Cardiac muscle cell (in vitro differentiated cells and primary cell): ENCODE data around the gene OBSL1. TPM values are rescaled to one million over a fixed set of nuclear protein-coding genes. Genes with fewer than 3 reads are reported as not detected.

Experiments used
- DNase-seq, 2 donors: peaks; one replicate each; pipeline versions ENCODE4 v3.0.0 to v3.0.0-alpha.2; 2010 to 2017; ENCODE audit warnings: low read depth in 1 of 2, low spot score in 1 of 2
- H3K27ac ChIP-seq: fragments of 200-600 bp; sonication (generic); 2 replicates; pipeline ENCODE4 v1.5.1; 2016
- H3K27me3 ChIP-seq: fragments of 200-600 bp; sonication (generic); 2 replicates; pipeline ENCODE4 v1.6.0; 2016; ENCODE audit warnings: control low read depth
- H3K36me3 ChIP-seq: fragments of 200-600 bp; sonication (generic); 2 replicates; pipeline ENCODE4 v1.5.1; 2016; ENCODE audit warnings: control low read depth
- H3K4me1 ChIP-seq: fragments of 200-600 bp; sonication (generic); 2 replicates; pipeline ENCODE4 v1.8.1; 2017; ENCODE audit warnings: low read depth, mild to moderate bottlenecking, mixed run types
- H3K4me3 ChIP-seq: fragments of 200-600 bp; sonication (generic); 2 replicates; pipeline ENCODE4 v1.5.1; 2016; ENCODE audit warnings: mild to moderate bottlenecking
- H3K9me3 ChIP-seq: fragments of 200-600 bp; sonication (generic); 2 replicates; pipeline ENCODE4 v1.5.1; 2017; ENCODE audit warnings: low read depth, mild to moderate bottlenecking, control low read depth
- polyA plus RNA-seq: library from polyadenylated mRNA; unstranded; fragments of >200 nt; fragmentation: Nextera tagmentation; extraction: Ambion mirVana; gene quantifications from 2 replicates; pipeline ENCODE4 v1.2.1, GENCODE V29; 2016
- total RNA-seq: library from RNA; depleted of rRNA; stranded (reverse); fragments of >200 nt; gene quantifications from 2 replicates; pipeline ENCODE4 v1.2.3, GENCODE V29; 2016
- TF ChIP-seq, protein P1 (sequence below): IDR thresholded peaks from 2 replicates; pipeline ENCODE4 v1.5.1; 2012; ENCODE audit warnings: low read depth, mild to moderate bottlenecking, low read length

OBSL1 gene
- total and polyA plus RNA-seq, 2 experiments from 2014 or later: 276 to 746 TPM

DNA sequence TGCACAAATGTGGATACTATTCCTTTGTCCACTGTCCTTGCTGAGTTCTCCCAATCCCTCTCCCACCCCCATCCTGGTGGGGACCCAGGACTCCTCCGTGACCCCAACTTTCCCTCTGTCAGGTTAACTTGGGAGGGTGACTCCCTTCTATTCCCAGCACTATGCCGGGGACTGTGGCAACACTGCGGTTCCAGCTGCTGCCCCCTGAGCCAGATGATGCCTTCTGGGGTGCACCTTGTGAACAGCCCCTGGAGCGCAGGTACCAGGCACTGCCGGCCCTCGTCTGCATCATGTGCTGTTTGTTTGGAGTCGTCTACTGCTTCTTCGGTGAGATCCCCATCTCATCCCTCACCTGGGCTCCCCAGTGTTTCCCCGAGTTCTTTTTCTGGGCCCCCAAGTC lies 26.8 kb downstream of the OBSL1 start:
- Histone ChIP-seq H3K27ac (no peak overlapping the region), H3K9me3 (no peaks in the 10 kb centered on the region), H3K4me3 (peak overlapping the region; percentile 29), H3K4me1 (peaks cover 5% of the 10 kb centered on the region), H3K36me3 (peaks cover 6% of the 10 kb centered on the region), H3K27me3 (no peaks in the 10 kb centered on the region)
- TF ChIP-seq, protein P1, sequence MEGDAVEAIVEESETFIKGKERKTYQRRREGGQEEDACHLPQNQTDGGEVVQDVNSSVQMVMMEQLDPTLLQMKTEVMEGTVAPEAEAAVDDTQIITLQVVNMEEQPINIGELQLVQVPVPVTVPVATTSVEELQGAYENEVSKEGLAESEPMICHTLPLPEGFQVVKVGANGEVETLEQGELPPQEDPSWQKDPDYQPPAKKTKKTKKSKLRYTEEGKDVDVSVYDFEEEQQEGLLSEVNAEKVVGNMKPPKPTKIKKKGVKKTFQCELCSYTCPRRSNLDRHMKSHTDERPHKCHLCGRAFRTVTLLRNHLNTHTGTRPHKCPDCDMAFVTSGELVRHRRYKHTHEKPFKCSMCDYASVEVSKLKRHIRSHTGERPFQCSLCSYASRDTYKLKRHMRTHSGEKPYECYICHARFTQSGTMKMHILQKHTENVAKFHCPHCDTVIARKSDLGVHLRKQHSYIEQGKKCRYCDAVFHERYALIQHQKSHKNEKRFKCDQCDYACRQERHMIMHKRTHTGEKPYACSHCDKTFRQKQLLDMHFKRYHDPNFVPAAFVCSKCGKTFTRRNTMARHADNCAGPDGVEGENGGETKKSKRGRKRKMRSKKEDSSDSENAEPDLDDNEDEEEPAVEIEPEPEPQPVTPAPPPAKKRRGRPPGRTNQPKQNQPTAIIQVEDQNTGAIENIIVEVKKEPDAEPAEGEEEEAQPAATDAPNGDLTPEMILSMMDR: no peak
- DNase-seq: no peak

DNA sequence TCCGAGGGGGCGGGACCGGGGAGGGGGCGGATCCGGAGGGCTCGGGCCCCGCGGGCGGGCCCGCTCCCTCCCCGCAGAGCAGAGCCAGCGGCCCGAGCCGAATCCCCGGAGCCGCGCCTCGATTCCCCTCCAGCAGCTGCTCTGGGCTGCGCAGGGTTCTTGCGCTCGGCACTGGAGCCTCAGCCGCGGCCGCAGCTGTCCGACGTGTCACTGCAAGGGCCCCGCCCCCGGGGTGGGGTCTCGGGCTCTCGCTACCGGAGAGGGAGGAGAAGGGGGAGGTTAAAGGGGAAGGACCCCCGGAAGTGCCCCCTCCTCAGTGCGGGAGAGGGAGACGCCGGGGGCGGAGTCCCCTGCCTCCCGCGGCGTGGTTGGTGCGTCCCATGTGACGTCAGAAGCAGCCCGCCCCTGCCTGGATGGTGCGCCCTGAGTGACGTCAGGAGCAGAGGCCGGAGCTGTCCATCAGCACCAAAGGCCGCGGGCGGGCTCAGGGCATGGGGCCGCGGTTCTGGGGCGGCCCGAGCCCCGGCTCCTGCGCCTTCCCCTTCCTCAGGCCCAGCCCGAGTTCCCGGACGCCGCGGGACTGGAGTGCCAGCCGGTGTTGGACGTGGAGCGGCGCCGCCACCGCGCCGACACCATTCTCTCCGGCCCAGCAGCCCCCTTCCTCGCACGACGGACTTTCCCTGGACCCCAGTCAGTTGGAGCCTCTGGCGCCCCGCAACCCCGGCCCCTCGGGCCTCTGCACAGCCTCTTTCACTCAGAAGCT lies 27.6 kb downstream of the OBSL1 start, which contains the start of the genes CHPF and TMEM198:
Gene CHPF (minus strand): TSS at position 214 of the 763 bp plus-strand sequence. CDS start 271 bp downstream, outside the sequence.
Gene TMEM198 (plus strand): TSS at position 433 of the 763 bp plus-strand sequence. CDS start 700 bp downstream, outside the sequence.
- no peaks in the 10 kb centered on the region for H3K27me3 ChIP-seq
- H3K27ac ChIP-seq: peak within 1 kb of the TSS; percentile 80
- peaks cover 5% of the 10 kb centered on the region for H3K4me1 ChIP-seq
- peak; percentile 99 to 100 for DNase-seq
- H3K9me3 ChIP-seq: no peaks in the 10 kb centered on the region
- TF ChIP-seq, protein P1: no peak
- peaks cover 10% of the 10 kb centered on the region for H3K36me3 ChIP-seq
- peak within 1 kb of the TSS; percentile 92 for H3K4me3 ChIP-seq

- DNase-seq: peak; percentile 40 to 73
- TF ChIP-seq, protein P1: no peak
- H3K36me3 ChIP-seq: peaks cover 10% of the 10 kb centered on the region
- peak overlapping the region; percentile 80 for H3K27ac ChIP-seq
- H3K9me3 ChIP-seq: no peaks in the 10 kb centered on the region
- no peaks in the 10 kb centered on the region for H3K27me3 ChIP-seq
- peaks cover 5% of the 10 kb centered on the region for H3K4me1 ChIP-seq
- H3K4me3 ChIP-seq: peak overlapping the region; percentile 92
These were observed 28.3 kb downstream of the OBSL1 start for GRCh38 chr2:219542931-219543595.

GRCh38 chr2:219541611-219542180 lies 29.6 kb downstream of the OBSL1 start:
- peaks cover 5% of the 10 kb centered on the region for H3K4me1 ChIP-seq
- H3K9me3 ChIP-seq: no peaks in the 10 kb centered on the region
- no peak overlapping the region for H3K4me3 ChIP-seq
- TF ChIP-seq, protein P1: peak; percentile 88
- peaks cover 10% of the 10 kb centered on the region for H3K36me3 ChIP-seq
- no peaks in the 10 kb centered on the region for H3K27me3 ChIP-seq
- DNase-seq: peak; percentile 66 to 85
- H3K27ac ChIP-seq: no peak overlapping the region

DNA sequence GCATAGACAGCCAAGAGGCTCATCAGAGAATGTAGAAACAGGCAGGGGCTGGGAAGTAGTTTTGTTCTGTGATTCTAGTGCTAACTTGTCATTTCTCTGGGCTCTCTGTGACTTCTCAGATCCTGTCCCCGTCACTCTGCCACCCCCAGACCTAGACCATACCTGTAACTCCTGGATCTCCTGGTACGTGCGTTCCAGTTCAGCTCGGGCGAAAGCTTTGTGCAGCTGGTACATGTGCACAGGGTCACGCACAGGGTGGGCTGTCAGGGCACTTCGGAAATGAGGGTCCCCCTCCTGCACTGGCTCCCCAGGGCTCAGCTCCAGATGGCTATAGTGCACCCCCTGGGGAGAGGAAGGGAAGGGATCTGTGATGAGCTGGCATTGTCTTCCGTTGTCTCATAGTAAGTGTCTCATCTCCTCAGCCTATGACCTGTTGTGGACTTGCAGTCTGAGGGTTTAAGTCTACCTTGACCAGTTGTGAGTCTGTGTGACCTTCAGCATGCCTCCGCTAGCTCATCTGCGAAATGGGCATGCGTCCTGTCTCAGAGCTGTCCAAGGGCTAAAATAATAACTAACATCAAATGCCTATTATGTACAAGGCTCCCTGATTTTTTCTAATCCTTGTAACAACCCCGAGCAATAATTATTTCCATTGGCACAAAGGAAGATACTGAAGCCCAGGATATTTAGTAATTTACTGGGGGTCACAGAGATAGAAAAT lies 30.4 kb downstream of the OBSL1 start:
- H3K4me1 ChIP-seq: peaks cover 5% of the 10 kb centered on the region
- TF ChIP-seq, protein P1: no peak
- no peaks in the 10 kb centered on the region for H3K9me3 ChIP-seq
- DNase-seq: no peak
- no peak overlapping the region for H3K4me3 ChIP-seq
- H3K27ac ChIP-seq: no peak overlapping the region
- peaks cover 10% of the 10 kb centered on the region for H3K36me3 ChIP-seq
- no peaks in the 10 kb centered on the region for H3K27me3 ChIP-seq
